Measurements from ENCODE around the gene PRH2.

GRCh38 chr12:10889226-10889625, 39.8 kb upstream of the PRH2 start:
- TF ChIP-seq EGR1 (IDR thresholded peaks at IDR 0.05): no peak
- TF ChIP-seq TCF12 (IDR thresholded peaks at IDR 0.05; ENCODE audit: low read depth): no peak
- TF ChIP-seq, protein P1, sequence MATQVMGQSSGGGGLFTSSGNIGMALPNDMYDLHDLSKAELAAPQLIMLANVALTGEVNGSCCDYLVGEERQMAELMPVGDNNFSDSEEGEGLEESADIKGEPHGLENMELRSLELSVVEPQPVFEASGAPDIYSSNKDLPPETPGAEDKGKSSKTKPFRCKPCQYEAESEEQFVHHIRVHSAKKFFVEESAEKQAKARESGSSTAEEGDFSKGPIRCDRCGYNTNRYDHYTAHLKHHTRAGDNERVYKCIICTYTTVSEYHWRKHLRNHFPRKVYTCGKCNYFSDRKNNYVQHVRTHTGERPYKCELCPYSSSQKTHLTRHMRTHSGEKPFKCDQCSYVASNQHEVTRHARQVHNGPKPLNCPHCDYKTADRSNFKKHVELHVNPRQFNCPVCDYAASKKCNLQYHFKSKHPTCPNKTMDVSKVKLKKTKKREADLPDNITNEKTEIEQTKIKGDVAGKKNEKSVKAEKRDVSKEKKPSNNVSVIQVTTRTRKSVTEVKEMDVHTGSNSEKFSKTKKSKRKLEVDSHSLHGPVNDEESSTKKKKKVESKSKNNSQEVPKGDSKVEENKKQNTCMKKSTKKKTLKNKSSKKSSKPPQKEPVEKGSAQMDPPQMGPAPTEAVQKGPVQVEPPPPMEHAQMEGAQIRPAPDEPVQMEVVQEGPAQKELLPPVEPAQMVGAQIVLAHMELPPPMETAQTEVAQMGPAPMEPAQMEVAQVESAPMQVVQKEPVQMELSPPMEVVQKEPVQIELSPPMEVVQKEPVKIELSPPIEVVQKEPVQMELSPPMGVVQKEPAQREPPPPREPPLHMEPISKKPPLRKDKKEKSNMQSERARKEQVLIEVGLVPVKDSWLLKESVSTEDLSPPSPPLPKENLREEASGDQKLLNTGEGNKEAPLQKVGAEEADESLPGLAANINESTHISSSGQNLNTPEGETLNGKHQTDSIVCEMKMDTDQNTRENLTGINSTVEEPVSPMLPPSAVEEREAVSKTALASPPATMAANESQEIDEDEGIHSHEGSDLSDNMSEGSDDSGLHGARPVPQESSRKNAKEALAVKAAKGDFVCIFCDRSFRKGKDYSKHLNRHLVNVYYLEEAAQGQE (IDR thresholded peaks at IDR 0.05; ENCODE audit: low read depth): no peak
- TF ChIP-seq FOXM1 (IDR thresholded peaks at IDR 0.05; ENCODE audit: borderline replicate concordance, low read depth): no peak
- no peak for TF ChIP-seq TAF1 (IDR thresholded peaks at IDR 0.05; ENCODE audit: low read depth)

All from Ishikawa (cell line).